Suprapubic skin (tissue), 4 donors: ENCODE results near the gene GGACT. TPM values are rescaled to one million over a fixed set of nuclear protein-coding genes. Genes with fewer than 3 reads are reported as not detected.

Experiments used
- DNase-seq, 2 donors: peaks; one replicate each; pipeline ENCODE4 v3.0.0-alpha.2; 2019; ENCODE audit warnings: low spot score in 2 of 2
- H3K27ac ChIP-seq: fragments of 200-600 bp; sonication (generic); one replicate; pipeline ENCODE4 v1.5.1; 2019
- H3K27me3 ChIP-seq: fragments of 200-600 bp; sonication (generic); one replicate; pipeline ENCODE4 v1.5.1; 2019
- H3K36me3 ChIP-seq: fragments of 200-600 bp; sonication (generic); one replicate; pipeline ENCODE4 v1.5.1; 2019
- H3K4me1 ChIP-seq: fragments of 200-600 bp; sonication (generic); one replicate; pipeline ENCODE4 v1.5.1; 2019
- H3K4me3 ChIP-seq: fragments of 200-600 bp; sonication (generic); one replicate; pipeline ENCODE4 v1.5.1; 2019; ENCODE audit warnings: mild to moderate bottlenecking
- H3K9me3 ChIP-seq: fragments of 200-600 bp; sonication (generic); one replicate; pipeline ENCODE4 v1.5.1; 2019
- CTCF ChIP-seq, 2 donors: fragments of 200-600 bp in 1 of 2; fragments of 450-650 bp in 1 of 2; sonication (generic) in 1 of 2; IDR thresholded peaks; one replicate each; pipeline ENCODE4 v1.5.1; 2016 to 2019; ENCODE audit warnings: antibody characterized with exemption in 2 of 2, mild to moderate bottlenecking in 1 of 2, moderate library complexity in 1 of 2
- EP300 ChIP-seq: sonication (generic); formaldehyde crosslinking; IDR thresholded peaks from one replicate; pipeline ENCODE4 v1.6.1; 2017; ENCODE audit warnings: antibody characterized with exemption
- POLR2A ChIP-seq, 2 donors: fragments of 450-650 bp; IDR thresholded peaks; one replicate each; pipeline ENCODE4 v1.6.1; 2017; ENCODE audit warnings: antibody characterized with exemption in 2 of 2, mild to moderate bottlenecking in 2 of 2, moderate library complexity in 2 of 2
- POLR2AphosphoS5 ChIP-seq, 3 donors: sonication (generic); formaldehyde crosslinking; IDR thresholded peaks; one replicate each; pipeline ENCODE4 v1.6.1; 2017; ENCODE audit warnings: antibody characterized with exemption in 3 of 3
- WGBS: methylation state at CpG from one replicate; pipeline ENCODE4 v1.1.5; 2018; 5-methylcytosine and 5-hydroxymethylcytosine counted together
- total RNA-seq, 4 donors: library from RNA; depleted of rRNA; stranded (reverse); fragments of >200 nt; gene quantifications; one replicate each; pipeline ENCODE4 v1.1.0, GENCODE V29; 2016

Gene GGACT
- total RNA-seq, 4 donors from 2014 or later: 1.5 to 4.2 (median 3.6) TPM

- no peaks in the 10 kb centered on the region for H3K36me3 ChIP-seq
- no peaks in the 10 kb centered on the region for H3K9me3 ChIP-seq
- DNase-seq: no peak
- 93% methylated on average over 9 of the region's 9 CpGs for WGBS
- no peak overlapping the region for H3K4me3 ChIP-seq
- H3K27ac ChIP-seq: no peak overlapping the region
- peaks cover under 1% of the 10 kb centered on the region for H3K4me1 ChIP-seq
- TF ChIP-seq POLR2A (IDR thresholded peaks at IDR 0.05): no peak
- no peak for TF ChIP-seq EP300
- TF ChIP-seq POLR2AphosphoS5 (IDR thresholded peaks at IDR 0.05): no peak
- no peak for TF ChIP-seq CTCF (IDR thresholded peaks at IDR 0.05)
- H3K27me3 ChIP-seq: no peaks in the 10 kb centered on the region
These were observed 69.0 kb downstream of the GGACT start for GRCh38 chr13:100519626-100520025.

DNA sequence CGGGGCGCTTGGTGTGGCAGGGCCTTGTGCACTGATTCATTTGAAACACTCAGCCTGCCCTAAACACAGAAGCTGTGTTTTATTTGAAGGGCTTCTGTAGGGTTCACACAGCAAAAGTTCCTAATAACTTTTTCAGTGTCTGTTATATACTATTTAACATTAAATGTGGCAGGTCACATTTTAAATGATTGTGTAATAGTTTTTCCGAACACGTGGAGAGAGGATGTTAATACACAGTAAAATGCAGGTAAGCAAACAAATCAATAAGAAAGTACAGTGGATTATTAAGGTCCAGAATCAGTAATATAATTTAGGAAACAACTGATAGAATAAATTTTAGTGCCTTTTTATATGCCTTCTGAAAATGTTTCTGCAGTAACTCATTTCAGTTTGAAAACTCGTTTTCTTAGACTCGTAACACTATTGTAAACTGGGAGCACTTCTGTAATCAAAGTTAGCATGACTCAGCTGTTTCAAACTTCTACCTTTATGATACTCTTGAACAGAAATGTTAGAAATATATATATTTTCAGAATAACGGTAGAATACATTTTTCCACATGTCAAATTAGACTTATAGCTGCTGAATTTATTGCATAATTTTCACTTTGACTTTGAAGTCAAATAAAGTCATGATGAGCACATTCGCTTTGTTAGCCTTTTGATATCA is 70.1 kb downstream of the GGACT start:
- no peaks in the 10 kb centered on the region for H3K9me3 ChIP-seq
- H3K36me3 ChIP-seq: no peaks in the 10 kb centered on the region
- no peaks in the 10 kb centered on the region for H3K27me3 ChIP-seq
- DNase-seq: no peak
- no peak overlapping the region for H3K4me3 ChIP-seq
- WGBS: 90% methylated on average over 8 of the region's 8 CpGs
- no peak overlapping the region for H3K27ac ChIP-seq
- H3K4me1 ChIP-seq: peaks cover 11% of the 10 kb centered on the region
- TF ChIP-seq CTCF (IDR thresholded peaks at IDR 0.05) (no peak), EP300 (no peak), POLR2AphosphoS5 (IDR thresholded peaks at IDR 0.05) (no peak), POLR2A (IDR thresholded peaks at IDR 0.05) (no peak)

- Histone ChIP-seq H3K27ac (no peak overlapping the region), H3K4me1 (peaks cover 11% of the 10 kb centered on the region), H3K36me3 (no peaks in the 10 kb centered on the region), H3K9me3 (no peaks in the 10 kb centered on the region), H3K27me3 (no peaks in the 10 kb centered on the region), H3K4me3 (no peak overlapping the region)
- DNase-seq: no peak
- WGBS: 88% methylated on average over 13 of the region's 13 CpGs
- TF ChIP-seq POLR2AphosphoS5 (IDR thresholded peaks at IDR 0.05): no peak
- TF ChIP-seq POLR2A (IDR thresholded peaks at IDR 0.05): no peak
- no peak for TF ChIP-seq CTCF (IDR thresholded peaks at IDR 0.05)
- no peak for TF ChIP-seq EP300
These were observed 70.9 kb downstream of the GGACT start for GRCh38 chr13:100517728-100518127.

GRCh38 chr13:100517135-100517534 is 71.5 kb downstream of the GGACT start:
- DNase-seq: no peak
- 86% methylated on average over 9 of the region's 9 CpGs for WGBS
- no peak for TF ChIP-seq POLR2AphosphoS5 (IDR thresholded peaks at IDR 0.05)
- TF ChIP-seq POLR2A (IDR thresholded peaks at IDR 0.05): no peak
- TF ChIP-seq EP300: no peak
- no peak for TF ChIP-seq CTCF (IDR thresholded peaks at IDR 0.05)
- Histone ChIP-seq H3K4me1 (peaks cover 11% of the 10 kb centered on the region), H3K4me3 (no peak overlapping the region), H3K9me3 (no peaks in the 10 kb centered on the region), H3K36me3 (no peaks in the 10 kb centered on the region), H3K27me3 (no peaks in the 10 kb centered on the region), H3K27ac (no peak overlapping the region)

DNA sequence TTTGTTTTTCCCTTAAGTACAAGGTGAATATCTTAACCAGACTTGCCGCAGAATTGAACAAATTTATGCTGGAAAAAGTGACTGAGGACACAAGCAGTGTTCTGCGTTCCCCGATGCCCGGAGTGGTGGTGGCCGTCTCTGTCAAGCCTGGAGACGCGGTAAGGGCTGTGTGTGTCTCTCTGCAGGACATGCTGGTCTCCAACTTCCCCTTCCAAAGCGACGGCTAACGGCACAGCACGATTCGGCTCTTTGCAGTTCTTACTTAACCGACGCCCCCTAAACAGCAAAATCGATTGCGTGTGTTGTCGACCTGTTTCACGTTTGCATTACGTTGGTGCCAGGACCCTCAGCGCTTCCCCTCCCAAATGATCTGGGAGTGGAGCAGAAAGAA is 73.2 kb downstream of the GGACT start:
- 84% methylated on average over 19 of the region's 20 CpGs for WGBS
- H3K9me3 ChIP-seq: no peaks in the 10 kb centered on the region
- no peaks in the 10 kb centered on the region for H3K27me3 ChIP-seq
- TF ChIP-seq POLR2AphosphoS5 (IDR thresholded peaks at IDR 0.05): no peak
- no peak for TF ChIP-seq EP300
- no peak for TF ChIP-seq CTCF (IDR thresholded peaks at IDR 0.05)
- no peak for TF ChIP-seq POLR2A (IDR thresholded peaks at IDR 0.05)
- no peak overlapping the region for H3K4me3 ChIP-seq
- DNase-seq: no peak
- H3K4me1 ChIP-seq: peaks cover 11% of the 10 kb centered on the region
- no peak overlapping the region for H3K27ac ChIP-seq
- no peaks in the 10 kb centered on the region for H3K36me3 ChIP-seq
